Central memory CD4-positive, alpha-beta T cell (primary cell): ENCODE data around the gene MEF2A.
"Not testable (repeated sequence)": the region's sequence is repeated elsewhere in the genome, so short reads cannot be mapped to it uniquely, and the experiment has no call there.

Experiments used
- DNase-seq: peaks from one replicate; pipeline ENCODE4 v3.0.0; 2022

Gene MEF2A

GRCh38 chr15:99732124-99732750 lies 166.5 kb downstream of the MEF2A start:
- DNase-seq = no peak

GRCh38 chr15:99732751-99733267 lies 167.0 kb downstream of the MEF2A start:
- no peak for DNase-seq

- DNase-seq = peak; percentile 95
These were observed 167.7 kb downstream of the MEF2A start, which contains the start of gene LYSMD4 for GRCh38 chr15:99733268-99734039. LYSMD4 (minus strand) TSS chr15:99733437; CDS start chr15:99731999, 1,438 bp downstream.

GRCh38 chr15:99734040-99734291 lies 168.2 kb downstream of the MEF2A start:
- not testable (repeated sequence) for DNase-seq

- DNase-seq = no peak
These were observed 168.8 kb downstream of the MEF2A start for GRCh38 chr15:99734575-99734974.

- no peak for DNase-seq
These were observed 170.1 kb downstream of the MEF2A start for GRCh38 chr15:99735868-99736267.

- DNase-seq = no peak
These were observed 170.9 kb downstream of the MEF2A start for GRCh38 chr15:99736702-99737101.

GRCh38 chr15:99738021-99738847 lies 172.4 kb downstream of the MEF2A start:
- no peak for DNase-seq

- DNase-seq = no peak
These were observed 176.1 kb downstream of the MEF2A start for GRCh38 chr15:99741835-99742234.

GRCh38 chr15:99744142-99744541 lies 178.4 kb downstream of the MEF2A start:
- DNase-seq = no peak

GRCh38 chr15:99745370-99746086 lies 179.7 kb downstream of the MEF2A start:
- DNase-seq = no peak

GRCh38 chr15:99749386-99749785 lies 183.6 kb downstream of the MEF2A start:
- DNase-seq = no peak

GRCh38 chr15:99750326-99750725 lies 184.5 kb downstream of the MEF2A start:
- DNase-seq = not testable (repeated sequence)

- DNase-seq = no peak
These were observed 186.8 kb downstream of the MEF2A start for GRCh38 chr15:99752556-99752955.

- no peak for DNase-seq
These were observed 187.3 kb downstream of the MEF2A start for GRCh38 chr15:99753066-99753465.

- peak; percentile 52 for DNase-seq
These were observed 190.1 kb downstream of the MEF2A start for GRCh38 chr15:99755692-99756409.

- DNase-seq = no peak
These were observed 196.5 kb downstream of the MEF2A start for GRCh38 chr15:99762288-99762687.

GRCh38 chr15:99763827-99764226 lies 198.0 kb downstream of the MEF2A start:
- no peak for DNase-seq

- DNase-seq = no peak
These were observed 198.7 kb downstream of the MEF2A start for GRCh38 chr15:99764522-99764921.
